GM12801 (cell line): Measurements from ENCODE around the gene STXBP1.

Experiments used
- TF ChIP-seq, protein P1 (sequence below): IDR thresholded peaks from one replicate; pipeline ENCODE4 v1.5.1; 2011; ENCODE audit warnings: control low read depth; ENCODE audit not compliant: insufficient read length; ENCODE audit errors: extremely low read depth

The STXBP1 gene

DNA sequence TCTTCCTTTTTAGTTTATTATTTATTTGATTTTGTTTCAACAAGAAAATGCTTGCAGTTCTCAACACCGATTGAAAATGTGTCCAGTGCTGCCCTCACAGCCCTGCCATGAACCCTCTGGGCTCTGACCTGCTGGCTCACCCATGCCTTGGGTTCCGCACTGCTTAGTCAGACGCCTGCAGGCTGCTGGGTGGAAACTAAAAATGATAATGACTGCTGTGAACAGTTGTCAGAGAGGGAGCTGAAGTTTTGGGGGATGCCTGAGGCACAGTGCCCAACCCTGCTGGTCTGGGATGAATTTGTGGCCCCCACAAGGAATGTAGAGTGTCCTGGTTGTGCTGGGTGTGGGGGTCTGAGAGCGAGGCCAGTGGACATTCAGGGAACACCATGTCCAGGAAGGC is 72.5 kb downstream of the STXBP1 start:
- TF ChIP-seq, protein P1, sequence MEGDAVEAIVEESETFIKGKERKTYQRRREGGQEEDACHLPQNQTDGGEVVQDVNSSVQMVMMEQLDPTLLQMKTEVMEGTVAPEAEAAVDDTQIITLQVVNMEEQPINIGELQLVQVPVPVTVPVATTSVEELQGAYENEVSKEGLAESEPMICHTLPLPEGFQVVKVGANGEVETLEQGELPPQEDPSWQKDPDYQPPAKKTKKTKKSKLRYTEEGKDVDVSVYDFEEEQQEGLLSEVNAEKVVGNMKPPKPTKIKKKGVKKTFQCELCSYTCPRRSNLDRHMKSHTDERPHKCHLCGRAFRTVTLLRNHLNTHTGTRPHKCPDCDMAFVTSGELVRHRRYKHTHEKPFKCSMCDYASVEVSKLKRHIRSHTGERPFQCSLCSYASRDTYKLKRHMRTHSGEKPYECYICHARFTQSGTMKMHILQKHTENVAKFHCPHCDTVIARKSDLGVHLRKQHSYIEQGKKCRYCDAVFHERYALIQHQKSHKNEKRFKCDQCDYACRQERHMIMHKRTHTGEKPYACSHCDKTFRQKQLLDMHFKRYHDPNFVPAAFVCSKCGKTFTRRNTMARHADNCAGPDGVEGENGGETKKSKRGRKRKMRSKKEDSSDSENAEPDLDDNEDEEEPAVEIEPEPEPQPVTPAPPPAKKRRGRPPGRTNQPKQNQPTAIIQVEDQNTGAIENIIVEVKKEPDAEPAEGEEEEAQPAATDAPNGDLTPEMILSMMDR, result no peak

DNA sequence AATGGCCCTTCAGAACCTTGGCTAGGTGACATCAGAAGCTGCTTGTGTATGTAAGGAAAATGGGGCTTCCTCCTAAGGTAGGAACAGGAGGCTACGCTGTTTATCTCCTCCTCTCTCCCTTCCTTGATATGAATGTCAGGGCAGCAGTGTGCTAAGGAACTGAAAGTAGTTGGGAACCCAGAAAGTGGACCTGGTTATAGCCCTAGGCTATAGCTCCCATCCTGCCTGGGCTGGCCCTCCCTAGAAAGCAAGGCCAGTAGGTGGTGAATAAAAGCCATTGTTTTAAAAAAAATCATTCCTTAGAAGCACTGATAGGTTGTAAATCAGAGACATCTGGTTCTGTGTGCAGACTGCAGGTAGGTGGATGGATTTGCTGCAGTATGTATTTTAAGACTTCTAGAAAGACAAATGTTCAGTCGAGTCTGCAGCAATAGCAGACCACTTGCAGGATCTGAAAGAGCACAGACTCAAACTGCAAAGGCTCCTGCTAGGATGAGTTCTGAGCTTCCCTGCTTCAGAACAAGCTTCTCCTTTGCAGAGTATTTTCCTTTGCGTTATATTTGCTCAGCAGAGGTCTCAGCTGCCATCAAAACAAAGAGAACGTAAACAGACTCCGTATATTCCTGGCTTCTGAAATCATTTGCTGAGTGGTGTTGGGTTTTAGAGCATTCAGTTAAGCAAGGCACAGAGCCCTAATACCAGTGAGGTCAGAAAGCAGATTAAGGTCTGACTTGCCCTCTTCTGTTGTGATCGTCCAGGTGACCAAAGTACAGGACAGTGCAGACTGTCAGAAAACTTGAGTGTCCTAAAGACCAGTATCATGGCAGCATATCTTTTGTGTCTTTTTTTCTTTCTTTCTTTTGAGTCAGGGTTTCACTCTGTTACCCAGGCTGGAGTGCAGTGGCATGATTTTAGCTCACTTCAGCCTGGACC is 74.7 kb downstream of the STXBP1 start:
- TF ChIP-seq, protein P1, result no peak

DNA sequence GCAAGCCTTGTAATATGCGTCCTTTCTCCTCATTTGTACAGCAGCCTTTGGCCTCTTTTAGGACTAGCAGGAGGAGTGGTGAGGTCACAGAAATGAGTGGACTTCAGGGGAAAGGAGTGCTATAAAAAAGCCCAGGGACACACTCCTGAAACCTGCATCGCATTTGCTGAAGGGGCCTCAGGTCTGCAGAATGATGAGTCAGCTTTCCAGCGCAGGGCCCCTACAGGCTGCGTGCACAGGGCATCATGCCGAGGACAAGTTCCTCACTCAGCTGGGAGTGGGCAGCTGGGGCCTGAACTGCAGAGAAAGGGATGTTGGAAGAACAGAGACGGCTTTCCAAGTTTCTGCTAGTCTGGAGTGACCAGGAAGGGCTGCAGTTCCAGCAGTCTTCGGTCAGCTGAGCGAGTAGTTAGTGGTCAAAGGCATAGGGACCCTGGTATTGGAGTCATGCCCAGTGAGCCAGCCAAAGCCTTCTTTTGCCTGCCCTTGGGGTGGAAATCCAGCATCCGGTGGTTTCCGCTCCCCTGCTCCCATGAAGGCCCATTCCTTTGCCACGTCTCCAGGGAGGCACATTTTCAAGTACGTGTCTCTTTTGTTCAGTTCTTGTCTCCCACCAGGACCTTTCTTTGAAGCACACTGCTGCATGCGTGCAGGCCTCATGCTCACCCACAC is 77.4 kb downstream of the STXBP1 start:
- TF ChIP-seq, protein P1, result no peak

DNA sequence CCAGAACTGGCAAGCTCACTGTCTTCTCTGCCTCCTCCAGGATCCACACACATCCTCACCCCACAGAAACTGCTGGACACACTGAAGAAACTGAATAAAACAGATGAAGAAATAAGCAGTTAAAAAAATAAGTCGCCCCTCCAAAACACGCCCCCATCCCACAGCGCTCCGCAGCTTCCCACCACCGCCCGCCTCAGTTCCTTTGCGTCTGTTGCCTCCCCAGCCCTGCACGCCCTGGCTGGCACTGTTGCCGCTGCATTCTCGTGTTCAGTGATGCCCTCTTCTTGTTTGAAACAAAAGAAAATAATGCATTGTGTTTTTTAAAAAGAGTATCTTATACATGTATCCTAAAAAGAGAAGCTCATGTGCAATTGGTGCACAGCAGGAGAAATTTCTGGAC is 78.7 kb downstream of the STXBP1 start:
- TF ChIP-seq, protein P1, result no peak

DNA sequence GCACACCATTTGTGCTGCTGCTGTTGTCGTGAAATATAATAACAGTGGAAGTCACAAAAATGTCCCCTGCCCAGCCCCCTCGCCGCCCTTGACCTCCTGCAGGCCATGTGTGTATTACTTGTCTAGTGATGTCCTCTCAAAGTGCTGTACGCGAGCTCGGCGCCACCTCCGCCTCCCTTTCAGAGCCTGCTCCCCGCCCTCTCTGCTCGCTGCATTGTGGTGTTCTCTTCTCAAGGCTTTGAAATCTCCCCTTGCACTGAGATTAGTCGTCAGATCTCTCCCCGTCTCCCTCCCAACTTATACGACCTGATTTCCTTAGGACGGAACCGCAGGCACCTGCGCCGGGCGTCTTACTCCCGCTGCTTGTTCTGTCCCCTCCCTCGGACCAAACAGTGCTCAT is 80.0 kb downstream of the STXBP1 start:
- TF ChIP-seq, protein P1, result no peak

DNA sequence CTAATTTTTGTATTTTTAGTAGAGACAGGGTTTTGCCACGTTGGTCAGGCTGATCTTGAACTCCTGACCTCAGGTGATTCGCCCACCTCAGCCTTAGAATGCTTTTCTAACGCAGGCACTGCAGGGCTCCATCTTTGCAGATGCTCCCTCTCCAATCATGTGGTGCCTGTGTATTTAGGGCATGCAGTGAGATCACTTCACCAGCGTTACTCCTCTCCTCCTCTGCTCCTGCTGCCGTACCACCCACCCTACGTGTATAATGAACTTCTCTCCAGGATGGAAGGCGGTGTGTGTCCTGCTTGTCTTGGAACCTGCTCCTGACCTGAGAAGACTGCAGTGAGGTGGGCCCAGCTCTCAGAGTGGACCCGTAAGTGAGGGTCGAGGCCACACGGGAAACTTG is 81.1 kb downstream of the STXBP1 start:
- TF ChIP-seq, protein P1, result no peak

DNA sequence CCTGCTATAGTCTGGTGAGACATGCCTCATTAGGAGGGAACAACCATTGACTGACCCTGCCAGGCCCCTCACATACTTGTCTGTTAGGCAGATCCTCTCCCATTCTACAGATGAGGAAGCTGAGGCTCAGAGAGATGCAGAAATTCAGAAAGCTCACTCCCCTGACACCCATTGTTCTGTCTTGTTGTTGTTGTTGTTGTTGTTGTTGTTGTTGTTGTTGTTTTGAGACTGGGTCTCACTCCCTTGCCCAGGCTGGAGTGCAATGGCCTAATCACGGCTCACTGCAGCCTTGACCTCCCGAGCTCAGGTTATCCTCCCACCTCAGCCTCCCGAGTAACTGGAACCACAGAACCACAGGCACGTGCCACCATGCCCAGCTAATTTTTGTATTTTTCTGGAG is 81.6 kb downstream of the STXBP1 start:
- TF ChIP-seq, protein P1, result no peak
